ENCODE data around the gene PANX1. TPM values are rescaled to one million over a fixed set of nuclear protein-coding genes. Genes with fewer than 3 reads are reported as not detected.
"Not testable (repeated sequence)": the region's sequence is repeated elsewhere in the genome, so short reads cannot be mapped to it uniquely, and the experiment has no call there.

Gene PANX1
- total RNA-seq, 3 donors from 2014 or later (not counting 1 experiment from before 2014, with no cell fraction given): 8.6 to 13.6 (median 13.4) TPM

GRCh38 chr11:94117871-94118270 lies 10.8 kb upstream of the PANX1 start:
- no peaks in the 10 kb centered on the region for H3K4me1 Mint-ChIP-seq
- no peaks in the 10 kb centered on the region for H3K36me3 Mint-ChIP-seq
- H3K27ac Mint-ChIP-seq: no peak overlapping the region
- peaks cover 0 to 11% of the 10 kb centered on the region in 2 donors for H3K27me3 Mint-ChIP-seq (ENCODE audit: low read depth in 2 of 2)
- H3K27me3 ChIP-seq (ENCODE audit: control insufficient read depth, insufficient read depth, low read length): no peaks in the 10 kb centered on the region
- TF ChIP-seq, protein P1, sequence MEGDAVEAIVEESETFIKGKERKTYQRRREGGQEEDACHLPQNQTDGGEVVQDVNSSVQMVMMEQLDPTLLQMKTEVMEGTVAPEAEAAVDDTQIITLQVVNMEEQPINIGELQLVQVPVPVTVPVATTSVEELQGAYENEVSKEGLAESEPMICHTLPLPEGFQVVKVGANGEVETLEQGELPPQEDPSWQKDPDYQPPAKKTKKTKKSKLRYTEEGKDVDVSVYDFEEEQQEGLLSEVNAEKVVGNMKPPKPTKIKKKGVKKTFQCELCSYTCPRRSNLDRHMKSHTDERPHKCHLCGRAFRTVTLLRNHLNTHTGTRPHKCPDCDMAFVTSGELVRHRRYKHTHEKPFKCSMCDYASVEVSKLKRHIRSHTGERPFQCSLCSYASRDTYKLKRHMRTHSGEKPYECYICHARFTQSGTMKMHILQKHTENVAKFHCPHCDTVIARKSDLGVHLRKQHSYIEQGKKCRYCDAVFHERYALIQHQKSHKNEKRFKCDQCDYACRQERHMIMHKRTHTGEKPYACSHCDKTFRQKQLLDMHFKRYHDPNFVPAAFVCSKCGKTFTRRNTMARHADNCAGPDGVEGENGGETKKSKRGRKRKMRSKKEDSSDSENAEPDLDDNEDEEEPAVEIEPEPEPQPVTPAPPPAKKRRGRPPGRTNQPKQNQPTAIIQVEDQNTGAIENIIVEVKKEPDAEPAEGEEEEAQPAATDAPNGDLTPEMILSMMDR (IDR thresholded peaks at IDR 0.05): no peak
- intact Hi-C loops (cut with micrococcal nuclease): no loop called here
- ATAC-seq: no peak
- no peaks in the 10 kb centered on the region for H3K9me3 ChIP-seq (ENCODE audit: control insufficient read depth, insufficient read depth, low read length)
- H3K4me1 ChIP-seq (ENCODE audit: control insufficient read depth, insufficient read depth, low read length): no peaks in the 10 kb centered on the region
- H3K36me3 ChIP-seq (ENCODE audit: control insufficient read depth, insufficient read depth, low read length): no peaks in the 10 kb centered on the region
- no peak overlapping the region for H3K4me3 ChIP-seq (ENCODE audit: low read length)
- H3K4me3 Mint-ChIP-seq: no peak overlapping the region
- no peak overlapping the region for H3K27ac ChIP-seq (ENCODE audit: low read length)
- no peaks in the 10 kb centered on the region for H3K9me3 Mint-ChIP-seq
- DNase-seq: no peak

- H3K4me1 Mint-ChIP-seq; intact Hi-C loops (cut with micrococcal nuclease); H3K27me3 ChIP-seq (ENCODE audit: control insufficient read depth, insufficient read depth, low read length); H3K36me3 Mint-ChIP-seq; H3K27me3 Mint-ChIP-seq (ENCODE audit: low read depth in 2 of 2); H3K4me3 ChIP-seq (ENCODE audit: low read length); ATAC-seq; H3K27ac Mint-ChIP-seq; H3K36me3 ChIP-seq (ENCODE audit: control insufficient read depth, insufficient read depth, low read length); H3K27ac ChIP-seq (ENCODE audit: low read length); H3K4me1 ChIP-seq (ENCODE audit: control insufficient read depth, insufficient read depth, low read length); H3K9me3 Mint-ChIP-seq; H3K9me3 ChIP-seq (ENCODE audit: control insufficient read depth, insufficient read depth, low read length); DNase-seq; H3K4me3 Mint-ChIP-seq: not testable (repeated sequence)
- 91% methylated on average over 5 of the region's 6 CpGs for WGBS (ENCODE audit: insufficient coverage)
Measured at GRCh38 chr11:94119676-94120075, 9.0 kb upstream of the PANX1 start.

DNA sequence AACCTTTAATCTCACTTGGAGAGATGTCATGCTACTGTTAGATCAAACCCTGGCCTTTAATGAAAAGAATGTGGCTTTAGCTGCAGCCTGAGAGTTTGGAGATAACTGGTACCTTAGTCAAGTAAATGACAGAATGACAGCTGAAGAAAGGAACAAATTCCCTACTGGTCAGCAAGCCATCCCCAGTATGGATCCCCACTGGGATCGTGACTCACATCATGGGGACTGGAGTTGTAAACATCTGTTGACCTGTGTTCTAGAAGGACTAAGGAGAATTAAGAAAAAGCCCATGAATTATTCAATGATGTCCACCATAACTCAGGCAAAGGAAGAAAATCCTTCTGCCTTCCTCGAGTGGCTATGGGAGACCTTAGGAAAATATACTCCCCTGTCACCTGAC lies 8.1 kb upstream of the PANX1 start:
- H3K36me3 ChIP-seq (ENCODE audit: control insufficient read depth, insufficient read depth, low read length); H3K4me1 ChIP-seq (ENCODE audit: control insufficient read depth, insufficient read depth, low read length); H3K27ac Mint-ChIP-seq; intact Hi-C loops (cut with micrococcal nuclease); H3K27me3 Mint-ChIP-seq (ENCODE audit: low read depth in 2 of 2); H3K27ac ChIP-seq (ENCODE audit: low read length); H3K9me3 Mint-ChIP-seq; ATAC-seq; H3K27me3 ChIP-seq (ENCODE audit: control insufficient read depth, insufficient read depth, low read length); H3K9me3 ChIP-seq (ENCODE audit: control insufficient read depth, insufficient read depth, low read length); H3K4me1 Mint-ChIP-seq; H3K4me3 ChIP-seq (ENCODE audit: low read length); DNase-seq; H3K36me3 Mint-ChIP-seq; H3K4me3 Mint-ChIP-seq: not testable (repeated sequence)
- WGBS (ENCODE audit: insufficient coverage): 94% methylated on average over 2 of the region's 2 CpGs

DNA sequence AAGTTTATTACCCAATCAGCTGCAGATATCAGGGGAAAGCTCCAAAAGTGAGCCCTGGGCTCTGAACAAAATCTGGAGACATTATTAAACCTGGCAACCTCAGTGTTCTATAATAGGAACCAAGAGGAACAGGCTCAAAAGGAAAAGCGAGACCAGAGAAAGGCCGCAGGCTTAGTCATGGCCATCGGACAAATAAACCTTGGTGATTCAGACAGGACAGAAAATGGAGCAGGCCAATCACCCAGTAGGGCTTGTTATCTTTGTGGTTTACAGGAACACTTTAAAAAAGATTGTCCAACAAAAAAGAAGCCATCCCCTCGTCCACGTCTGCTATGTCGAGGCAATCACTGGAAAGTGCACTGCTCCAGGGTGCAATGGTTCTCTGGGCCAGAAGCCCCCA lies 7.7 kb upstream of the PANX1 start:
- no peaks in the 10 kb centered on the region for H3K4me1 ChIP-seq (ENCODE audit: control insufficient read depth, insufficient read depth, low read length)
- no peaks in the 10 kb centered on the region for H3K36me3 ChIP-seq (ENCODE audit: control insufficient read depth, insufficient read depth, low read length)
- Mint-ChIP-seq H3K27ac (no peak overlapping the region), H3K9me3 (no peaks in the 10 kb centered on the region), H3K4me1 (no peaks in the 10 kb centered on the region), H3K36me3 (no peaks in the 10 kb centered on the region), H3K27me3 (ENCODE audit: low read depth in 2 of 2) (no peaks in the 10 kb centered on the region), H3K4me3 (no peak overlapping the region)
- 96% methylated on average over 6 of the region's 6 CpGs for WGBS (ENCODE audit: insufficient coverage)
- no peaks in the 10 kb centered on the region for H3K27me3 ChIP-seq (ENCODE audit: control insufficient read depth, insufficient read depth, low read length)
- DNase-seq (no peak), ATAC-seq (no peak)
- TF ChIP-seq, protein P1 (IDR thresholded peaks at IDR 0.05): no peak
- no peak overlapping the region for H3K4me3 ChIP-seq (ENCODE audit: low read length)
- H3K27ac ChIP-seq (ENCODE audit: low read length): no peak overlapping the region
- intact Hi-C loops (cut with micrococcal nuclease): no loop called here
- no peaks in the 10 kb centered on the region for H3K9me3 ChIP-seq (ENCODE audit: control insufficient read depth, insufficient read depth, low read length)
